Ovary (tissue), 3 donors: ENCODE data around the gene RASAL2.

Experiments used
- CTCF ChIP-seq, 3 donors: fragments of 450-650 bp in 2 of 3; fragments of 200-600 bp in 1 of 3; IDR thresholded peaks; one replicate each; pipeline versions ENCODE4 v1.5.1 to v1.8.0; 2016 to 2022; ENCODE audit warnings: antibody characterized with exemption in 3 of 3, mild to moderate bottlenecking in 1 of 3
- EP300 ChIP-seq: sonication (generic); formaldehyde crosslinking; IDR thresholded peaks from one replicate; pipeline ENCODE4 v1.6.1; 2017; ENCODE audit warnings: antibody characterized with exemption
- donor health status: DM: no; HTN: no; CAD: no.

DNA sequence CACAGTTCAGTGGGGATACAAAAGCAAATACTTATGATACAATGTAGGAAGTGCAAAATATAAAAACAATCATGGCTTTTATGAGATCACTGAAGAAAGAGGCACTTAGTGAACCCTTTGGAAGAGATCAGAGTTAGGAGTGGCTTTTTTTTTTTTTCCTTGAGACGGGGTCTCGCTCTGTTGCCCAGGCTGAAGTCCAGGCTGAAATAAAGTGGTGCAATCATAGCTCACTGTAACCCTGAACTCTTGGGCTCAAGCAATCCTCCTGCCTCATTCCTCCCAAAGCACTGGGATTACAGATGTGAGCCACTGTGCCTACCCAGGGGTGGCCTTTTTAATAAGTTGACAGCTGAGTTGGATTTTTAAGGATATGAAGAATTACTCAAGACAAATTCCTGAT is 17.3 kb upstream of the RASAL2 start:
- TF ChIP-seq EP300 (no peak), CTCF (IDR thresholded peaks at IDR 0.05) (no peak)
